ENCODE results near the gene ZNF148. TPM values are rescaled to one million over a fixed set of nuclear protein-coding genes. Genes with fewer than 3 reads are reported as not detected.

Gene ZNF148
- total RNA-seq, 1 donor from 2014 or later: 33.2 TPM

DNA sequence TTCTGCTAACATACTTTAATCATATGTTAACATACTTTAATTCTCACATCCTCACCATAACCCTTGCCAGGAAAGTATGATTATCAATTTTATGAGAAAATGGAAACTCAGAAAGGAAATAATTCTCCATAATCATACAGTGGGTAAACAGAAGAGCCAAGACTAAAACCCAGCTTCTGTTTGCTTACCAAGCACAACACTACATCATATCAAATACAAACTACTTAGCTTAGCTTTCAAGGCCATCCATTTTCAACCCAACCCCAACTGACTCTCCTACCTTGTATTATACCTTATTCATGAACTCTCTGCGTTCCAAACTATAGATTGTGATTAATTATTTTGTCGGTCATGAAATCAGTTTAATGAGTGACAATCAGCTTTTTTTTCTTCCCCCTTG is 9.0 kb downstream of the ZNF148 start:
- intact Hi-C loops (cut with micrococcal nuclease): no loop called here
- peaks cover 23% of the 10 kb centered on the region for H3K36me3 Mint-ChIP-seq (ENCODE audit: low read depth)
- no peaks in the 10 kb centered on the region for H3K27me3 Mint-ChIP-seq (ENCODE audit: low read depth)
- H3K4me1 Mint-ChIP-seq (ENCODE audit: low read depth): peaks cover 33% of the 10 kb centered on the region
- no peak overlapping the region for H3K27ac Mint-ChIP-seq
- no peak for DNase-seq (ENCODE audit: low spot score)
- H3K9me3 Mint-ChIP-seq: no peaks in the 10 kb centered on the region
- H3K4me3 Mint-ChIP-seq (ENCODE audit: low read depth): no peak overlapping the region

DNA sequence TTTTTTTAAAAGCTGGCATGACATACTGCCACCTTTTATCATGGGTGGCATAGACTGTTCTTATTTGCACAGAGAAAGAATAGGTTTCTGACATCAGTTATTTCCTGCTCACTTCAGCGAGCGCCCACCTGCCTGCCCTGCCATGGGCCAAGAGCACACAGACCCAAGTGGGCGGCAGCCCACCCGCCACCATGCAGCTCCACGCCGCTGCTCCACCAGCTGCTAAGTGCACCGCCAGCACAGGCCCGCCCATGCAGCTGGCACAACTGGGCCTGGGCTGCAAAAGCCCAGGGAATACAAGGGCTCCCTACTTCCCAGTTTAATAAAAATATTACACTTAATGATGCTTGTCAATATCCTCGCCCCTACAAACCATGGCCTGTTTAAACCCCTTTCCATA is 15.4 kb downstream of the ZNF148 start:
- Mint-ChIP-seq H3K4me3 (ENCODE audit: low read depth) (no peak overlapping the region), H3K36me3 (ENCODE audit: low read depth) (no peaks in the 10 kb centered on the region), H3K27me3 (ENCODE audit: low read depth) (no peaks in the 10 kb centered on the region), H3K4me1 (ENCODE audit: low read depth) (peaks cover 34% of the 10 kb centered on the region), H3K9me3 (no peaks in the 10 kb centered on the region), H3K27ac (no peak overlapping the region)
- intact Hi-C loops (cut with micrococcal nuclease): loop anchor here (5.0 kb wide), 1 partner anchor 47 kb away; no protein-coding TSS in a partner anchor
- DNase-seq (ENCODE audit: low spot score): no peak

DNA sequence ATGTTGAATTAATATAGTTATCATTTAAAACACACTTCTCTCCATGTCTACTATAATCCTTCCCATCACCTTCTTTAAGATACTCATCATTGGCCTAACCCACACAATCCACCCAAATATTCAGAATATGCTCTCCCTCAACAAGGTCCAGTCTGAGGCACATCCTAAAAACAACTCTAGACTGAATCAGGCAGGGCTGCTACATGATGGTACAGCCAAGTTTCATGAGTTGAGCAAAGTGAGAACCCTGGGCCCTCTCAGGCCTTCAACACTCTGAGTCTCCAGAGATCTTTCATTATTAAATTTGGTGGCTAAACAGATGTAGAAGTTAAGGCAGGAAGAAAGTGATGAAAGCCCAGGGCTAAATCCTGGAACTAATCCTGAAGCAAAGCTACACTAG is 16.2 kb downstream of the ZNF148 start:
- H3K36me3 Mint-ChIP-seq (ENCODE audit: low read depth): no peaks in the 10 kb centered on the region
- H3K27me3 Mint-ChIP-seq (ENCODE audit: low read depth): no peaks in the 10 kb centered on the region
- no peak for DNase-seq (ENCODE audit: low spot score)
- intact Hi-C loops (cut with micrococcal nuclease): loop anchor here (5.0 kb wide), 1 partner anchor 47 kb away; no protein-coding TSS in a partner anchor
- peak overlapping the region; percentile 56 for H3K4me3 Mint-ChIP-seq (ENCODE audit: low read depth)
- peaks cover 34% of the 10 kb centered on the region for H3K4me1 Mint-ChIP-seq (ENCODE audit: low read depth)
- H3K9me3 Mint-ChIP-seq: no peaks in the 10 kb centered on the region
- H3K27ac Mint-ChIP-seq: no peak overlapping the region

DNA sequence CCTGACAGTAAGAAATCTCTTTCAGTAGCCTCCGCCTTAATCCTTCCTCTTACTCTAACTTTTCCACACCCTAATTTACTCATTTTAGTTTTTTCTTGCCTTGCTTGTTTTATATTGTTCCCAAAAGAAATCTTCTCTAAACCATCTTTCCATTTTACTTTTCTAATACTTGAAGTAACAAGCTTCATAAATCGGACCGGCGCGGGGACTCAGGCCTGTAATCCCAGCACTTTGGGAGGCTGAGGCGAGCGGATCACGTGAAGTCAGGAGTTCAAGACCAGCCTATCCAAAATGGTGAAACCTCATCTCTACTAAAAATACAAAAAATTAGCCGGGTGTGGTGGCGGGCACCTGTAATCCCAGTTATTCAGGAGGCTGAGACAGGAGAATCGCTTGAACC is 17.3 kb downstream of the ZNF148 start:
- Mint-ChIP-seq H3K9me3 (no peaks in the 10 kb centered on the region), H3K27me3 (ENCODE audit: low read depth) (no peaks in the 10 kb centered on the region), H3K36me3 (ENCODE audit: low read depth) (peaks cover 6% of the 10 kb centered on the region), H3K4me3 (ENCODE audit: low read depth) (peak overlapping the region; percentile 78), H3K4me1 (ENCODE audit: low read depth) (peaks cover 38% of the 10 kb centered on the region), H3K27ac (peak overlapping the region; percentile 46)
- no peak for DNase-seq (ENCODE audit: low spot score)
- intact Hi-C loops (cut with micrococcal nuclease): loop anchor here (2.0 to 5.0 kb wide), 2 partner anchors 17 to 46 kb away; partner anchors contain the start of gene ZNF148

DNA sequence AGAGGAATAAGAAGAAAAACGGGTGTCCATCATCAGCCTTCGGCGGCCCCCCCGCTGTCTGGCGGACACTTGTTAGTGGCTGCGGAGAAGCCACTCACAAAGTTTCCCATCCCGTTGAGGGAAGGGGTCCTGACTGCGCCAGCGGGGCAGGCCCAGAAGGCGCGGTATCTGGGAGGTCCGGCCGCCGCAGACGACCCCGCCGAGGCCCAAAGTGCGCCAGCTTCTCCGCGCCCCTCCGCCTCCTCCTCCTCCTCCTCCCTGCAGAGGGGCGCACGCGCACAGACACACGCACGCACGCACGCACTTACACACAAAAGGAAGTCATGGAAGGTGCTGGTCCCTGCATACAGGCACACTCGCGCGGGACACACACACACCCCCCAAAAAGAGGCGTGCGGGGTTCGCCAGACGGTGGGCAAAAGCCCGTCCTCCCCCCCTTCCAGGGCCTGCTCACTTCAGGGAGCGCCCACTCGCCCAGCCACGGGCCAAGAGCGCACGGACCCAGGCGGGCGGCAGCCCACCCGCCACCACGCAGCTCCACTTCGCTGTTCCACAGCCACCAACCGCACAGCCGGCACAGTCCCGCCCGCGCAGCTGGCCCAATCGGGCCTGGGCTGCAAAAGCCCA is 18.0 kb downstream of the ZNF148 start:
- intact Hi-C loops (cut with micrococcal nuclease): loop anchor here (2.0 to 5.0 kb wide), 2 partner anchors 18 to 45 kb away; partner anchors contain the start of gene ZNF148
- Mint-ChIP-seq H3K4me3 (ENCODE audit: low read depth) (peak overlapping the region; percentile 78), H3K4me1 (ENCODE audit: low read depth) (peaks cover 43% of the 10 kb centered on the region)

DNA sequence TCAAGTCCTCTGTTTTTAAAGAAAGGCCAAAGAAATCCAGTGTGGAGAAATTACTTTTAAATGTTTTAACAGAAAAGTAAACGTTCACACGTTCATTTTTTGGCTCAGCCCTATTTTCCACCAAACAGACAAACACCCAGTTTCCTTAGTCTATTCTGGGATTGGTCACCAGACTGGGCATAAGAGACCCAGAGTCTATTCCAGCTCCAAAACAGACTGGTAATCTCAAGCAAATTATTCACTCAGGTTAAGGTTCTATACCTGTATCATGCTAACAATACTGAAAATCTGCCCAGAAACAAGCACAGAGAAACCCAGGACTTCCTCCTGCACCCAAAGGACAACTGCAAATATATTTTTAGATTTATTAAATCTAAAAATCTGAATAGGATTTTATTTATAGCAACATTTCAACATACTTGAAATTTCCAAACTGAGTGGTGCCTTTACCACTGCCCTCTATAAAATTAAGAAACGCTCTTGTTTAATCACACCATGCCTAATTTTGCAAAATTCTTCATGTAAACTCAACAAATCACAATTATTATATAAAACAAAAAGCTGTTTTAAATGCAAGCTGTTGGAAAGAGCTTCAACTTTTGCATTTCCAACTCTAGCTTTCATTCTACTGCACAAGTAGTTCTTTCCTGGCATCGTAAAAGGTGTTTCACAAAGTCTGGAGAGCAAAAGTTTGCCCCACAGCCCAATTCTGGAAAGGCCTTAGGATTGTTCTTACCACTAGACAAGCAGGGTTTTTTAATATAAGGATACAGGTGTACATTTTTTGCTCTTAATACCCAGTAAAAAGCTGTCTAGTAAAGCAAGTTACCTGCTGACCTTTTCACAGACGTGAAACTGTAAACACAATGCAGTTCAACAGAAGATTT is 18.7 kb downstream of the ZNF148 start:
- Mint-ChIP-seq H3K4me3 (ENCODE audit: low read depth) (peak overlapping the region; percentile 78), H3K27me3 (ENCODE audit: low read depth) (no peaks in the 10 kb centered on the region), H3K36me3 (ENCODE audit: low read depth) (peaks cover 16% of the 10 kb centered on the region), H3K27ac (no peak overlapping the region), H3K9me3 (no peaks in the 10 kb centered on the region), H3K4me1 (ENCODE audit: low read depth) (peaks cover 46% of the 10 kb centered on the region)
- intact Hi-C loops (cut with micrococcal nuclease): loop anchor here (2.0 to 5.0 kb wide), 2 partner anchors 18 to 44 kb away; partner anchors contain the start of gene ZNF148
- no peak for DNase-seq (ENCODE audit: low spot score)

More for the DNA sequence above, 18.0 kb downstream of the ZNF148 start:
- Mint-ChIP-seq H3K9me3 (no peaks in the 10 kb centered on the region), H3K27me3 (ENCODE audit: low read depth) (no peaks in the 10 kb centered on the region), H3K27ac (peak overlapping the region; percentile 66), H3K36me3 (ENCODE audit: low read depth) (peaks cover 8% of the 10 kb centered on the region)
- peak; percentile 36 for DNase-seq (ENCODE audit: low spot score)

DNA sequence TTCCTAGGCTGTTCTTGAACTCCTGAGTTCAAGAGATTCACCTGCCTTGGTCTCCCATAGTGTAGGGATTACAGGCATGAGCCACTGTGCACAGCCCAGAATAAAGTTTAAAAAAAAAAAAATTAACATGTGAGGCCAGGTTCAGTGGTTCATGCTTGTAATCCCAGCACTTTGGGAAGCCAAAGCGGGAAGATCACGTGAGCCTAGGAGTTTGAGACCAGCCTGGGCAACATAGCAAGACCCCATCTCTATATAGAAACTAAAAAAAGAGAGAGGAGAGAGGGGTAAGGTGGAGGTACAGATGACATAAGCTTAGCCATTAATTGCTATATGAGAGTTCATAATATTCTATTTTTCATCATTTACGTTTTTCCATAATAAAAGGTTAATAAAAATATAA is 21.5 kb downstream of the ZNF148 start:
- peaks cover 47% of the 10 kb centered on the region for H3K4me1 Mint-ChIP-seq (ENCODE audit: low read depth)
- DNase-seq (ENCODE audit: low spot score): no peak
- H3K9me3 Mint-ChIP-seq: peaks cover 2% of the 10 kb centered on the region
- no peak overlapping the region for H3K4me3 Mint-ChIP-seq (ENCODE audit: low read depth)
- H3K27me3 Mint-ChIP-seq (ENCODE audit: low read depth): no peaks in the 10 kb centered on the region
- intact Hi-C loops (cut with micrococcal nuclease): no loop called here
- H3K27ac Mint-ChIP-seq: no peak overlapping the region
- H3K36me3 Mint-ChIP-seq (ENCODE audit: low read depth): peaks cover 33% of the 10 kb centered on the region

DNA sequence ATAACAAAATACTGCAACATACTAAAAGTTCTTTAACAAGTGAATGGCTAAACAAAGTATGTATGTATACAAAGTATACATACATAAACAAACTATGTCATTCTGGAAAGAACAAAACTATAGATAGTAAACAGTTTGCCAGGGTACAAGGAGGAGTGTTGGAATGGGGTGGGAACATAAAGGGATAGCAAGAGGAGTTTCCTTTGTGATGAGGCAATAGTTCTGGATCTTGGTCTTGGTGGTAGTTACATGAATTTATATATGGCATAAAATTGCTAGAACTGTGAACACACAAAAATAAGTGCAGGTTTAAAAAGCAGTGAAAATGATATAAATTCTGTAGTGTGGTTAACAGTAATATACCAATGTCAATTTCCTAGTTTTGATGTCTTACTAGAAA is 22.0 kb downstream of the ZNF148 start:
- H3K36me3 Mint-ChIP-seq (ENCODE audit: low read depth): peaks cover 38% of the 10 kb centered on the region
- no peak overlapping the region for H3K4me3 Mint-ChIP-seq (ENCODE audit: low read depth)
- no peaks in the 10 kb centered on the region for H3K27me3 Mint-ChIP-seq (ENCODE audit: low read depth)
- DNase-seq (ENCODE audit: low spot score): no peak
- no peak overlapping the region for H3K27ac Mint-ChIP-seq
- peaks cover 5% of the 10 kb centered on the region for H3K9me3 Mint-ChIP-seq
- peaks cover 44% of the 10 kb centered on the region for H3K4me1 Mint-ChIP-seq (ENCODE audit: low read depth)
- intact Hi-C loops (cut with micrococcal nuclease): no loop called here

DNA sequence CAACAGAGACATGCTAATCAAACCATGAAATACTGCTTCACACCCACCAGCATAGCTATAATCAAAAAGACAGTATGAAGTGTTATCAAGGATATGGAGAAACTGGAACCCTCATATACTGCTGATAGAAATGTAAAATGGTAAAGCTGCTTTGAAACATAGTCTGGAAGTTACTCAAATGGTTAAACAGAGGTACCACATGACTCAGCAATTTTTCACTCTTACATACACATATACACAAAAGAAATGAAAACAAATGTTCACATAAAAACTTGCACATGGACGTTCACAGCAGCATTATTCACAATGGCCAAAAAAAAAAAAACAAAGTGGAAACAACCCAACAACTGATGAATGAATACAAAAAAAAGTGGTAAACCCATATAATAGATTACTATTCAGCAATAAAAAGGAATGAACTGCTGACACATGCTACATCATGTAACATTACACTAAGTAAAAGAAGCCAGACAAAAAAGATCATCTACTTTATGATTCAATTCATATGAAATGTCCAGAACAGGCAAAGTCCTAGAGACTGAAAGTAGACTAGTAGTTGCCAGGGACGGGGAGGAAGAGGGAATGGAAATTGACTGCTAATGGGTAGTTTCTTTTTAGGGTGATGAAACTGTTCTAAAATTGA is 23.2 kb downstream of the ZNF148 start:
- DNase-seq (ENCODE audit: low spot score): no peak
- Mint-ChIP-seq H3K4me1 (ENCODE audit: low read depth) (peaks cover 40% of the 10 kb centered on the region), H3K27ac (no peak overlapping the region), H3K9me3 (peaks cover 5% of the 10 kb centered on the region), H3K27me3 (ENCODE audit: low read depth) (no peaks in the 10 kb centered on the region), H3K36me3 (ENCODE audit: low read depth) (peaks cover 41% of the 10 kb centered on the region), H3K4me3 (ENCODE audit: low read depth) (no peak overlapping the region)
- intact Hi-C loops (cut with micrococcal nuclease): no loop called here

DNA sequence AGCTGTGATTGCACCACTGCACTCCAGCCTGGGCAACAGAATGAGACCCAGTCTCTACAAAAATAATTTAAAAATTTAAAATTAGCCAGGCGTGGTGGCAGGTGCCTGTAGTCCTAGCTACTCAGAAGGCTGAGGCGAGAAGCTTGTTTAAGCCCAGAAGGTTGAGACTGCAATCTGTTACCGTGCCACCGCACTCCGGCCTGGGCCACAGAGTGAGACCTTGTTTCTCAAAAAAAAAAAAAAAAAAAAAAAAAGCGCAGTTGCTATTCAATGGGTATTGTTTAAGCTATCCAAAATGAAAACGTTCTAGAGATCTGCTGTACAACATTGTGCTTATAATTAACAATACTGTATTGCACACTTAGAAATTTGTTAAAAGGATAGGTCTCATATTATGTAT is 24.0 kb downstream of the ZNF148 start:
- H3K4me3 Mint-ChIP-seq (ENCODE audit: low read depth): no peak overlapping the region
- intact Hi-C loops (cut with micrococcal nuclease): no loop called here
- H3K4me1 Mint-ChIP-seq (ENCODE audit: low read depth): peaks cover 35% of the 10 kb centered on the region
- no peaks in the 10 kb centered on the region for H3K27me3 Mint-ChIP-seq (ENCODE audit: low read depth)
- H3K27ac Mint-ChIP-seq: no peak overlapping the region
- peaks cover 12% of the 10 kb centered on the region for H3K9me3 Mint-ChIP-seq
- peaks cover 48% of the 10 kb centered on the region for H3K36me3 Mint-ChIP-seq (ENCODE audit: low read depth)
- DNase-seq (ENCODE audit: low spot score): no peak

DNA sequence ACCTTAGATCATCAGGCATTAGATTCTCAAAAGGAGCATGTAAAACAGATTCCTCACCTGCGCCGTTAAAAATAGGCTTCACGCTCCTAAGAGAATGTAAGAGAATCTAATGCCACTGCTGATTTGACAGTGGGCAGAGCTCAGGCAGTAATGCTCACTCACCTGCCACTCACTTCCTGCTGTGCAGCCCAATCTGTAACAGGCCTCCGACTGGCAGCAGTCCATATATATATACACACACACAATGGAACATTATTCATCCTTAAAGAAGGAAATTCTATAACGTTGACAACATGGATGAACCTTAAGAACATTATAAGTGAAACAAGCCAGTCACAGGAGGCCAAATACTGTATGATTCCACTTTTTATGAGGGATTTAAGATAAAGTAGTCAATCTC is 24.5 kb downstream of the ZNF148 start:
- H3K27ac Mint-ChIP-seq: no peak overlapping the region
- intact Hi-C loops (cut with micrococcal nuclease): no loop called here
- peaks cover 17% of the 10 kb centered on the region for H3K9me3 Mint-ChIP-seq
- no peaks in the 10 kb centered on the region for H3K27me3 Mint-ChIP-seq (ENCODE audit: low read depth)
- no peak overlapping the region for H3K4me3 Mint-ChIP-seq (ENCODE audit: low read depth)
- no peak for DNase-seq (ENCODE audit: low spot score)
- H3K36me3 Mint-ChIP-seq (ENCODE audit: low read depth): peaks cover 54% of the 10 kb centered on the region
- H3K4me1 Mint-ChIP-seq (ENCODE audit: low read depth): peaks cover 33% of the 10 kb centered on the region

DNA sequence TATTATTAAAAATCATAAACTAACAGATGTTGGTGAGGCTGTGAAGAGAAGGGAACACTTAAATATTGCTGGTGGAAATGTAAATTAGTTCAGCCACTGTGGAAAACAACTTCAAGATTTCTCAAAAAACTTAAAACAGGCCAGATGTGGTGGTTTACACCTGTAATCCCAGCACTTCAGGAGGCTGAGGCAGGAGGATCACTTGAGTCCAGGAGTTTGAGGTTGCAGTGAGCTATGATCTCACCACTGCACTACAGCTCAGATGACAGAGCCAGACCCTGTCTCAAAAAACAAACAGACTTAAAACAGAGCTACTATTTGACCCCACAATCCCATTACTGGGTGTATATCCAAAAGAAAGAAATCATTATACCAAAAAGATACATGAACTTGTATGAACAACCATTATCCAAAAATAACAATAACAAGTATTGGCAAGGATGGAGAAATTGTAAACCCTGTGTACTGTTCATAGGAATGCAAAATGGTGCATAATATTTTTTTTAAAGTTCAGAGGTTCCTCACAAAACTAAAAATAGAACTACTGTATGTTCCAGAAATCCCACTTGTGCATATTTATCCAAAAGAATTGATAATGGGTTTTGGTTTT is 25.5 kb downstream of the ZNF148 start:
- no peak overlapping the region for H3K4me3 Mint-ChIP-seq (ENCODE audit: low read depth)
- no peak overlapping the region for H3K27ac Mint-ChIP-seq
- peaks cover 27% of the 10 kb centered on the region for H3K9me3 Mint-ChIP-seq
- intact Hi-C loops (cut with micrococcal nuclease): no loop called here
- peaks cover 63% of the 10 kb centered on the region for H3K36me3 Mint-ChIP-seq (ENCODE audit: low read depth)
- DNase-seq (ENCODE audit: low spot score): no peak
- peaks cover 32% of the 10 kb centered on the region for H3K4me1 Mint-ChIP-seq (ENCODE audit: low read depth)
- H3K27me3 Mint-ChIP-seq (ENCODE audit: low read depth): no peaks in the 10 kb centered on the region

All from activated T-helper 2 cell treated with anti-CD3 and anti-CD28 coated beads, Interferon-gamma antibody, Interleukin-2, Interleukin-4, amounts not matched to agents 10 μg/mL and 5 μg/mL and 100 μg/mL, durations not matched to agents 14 hours and 24 hours and 36 hours (primary cell).